ENCODE results near the gene GALNT1.

DNA sequence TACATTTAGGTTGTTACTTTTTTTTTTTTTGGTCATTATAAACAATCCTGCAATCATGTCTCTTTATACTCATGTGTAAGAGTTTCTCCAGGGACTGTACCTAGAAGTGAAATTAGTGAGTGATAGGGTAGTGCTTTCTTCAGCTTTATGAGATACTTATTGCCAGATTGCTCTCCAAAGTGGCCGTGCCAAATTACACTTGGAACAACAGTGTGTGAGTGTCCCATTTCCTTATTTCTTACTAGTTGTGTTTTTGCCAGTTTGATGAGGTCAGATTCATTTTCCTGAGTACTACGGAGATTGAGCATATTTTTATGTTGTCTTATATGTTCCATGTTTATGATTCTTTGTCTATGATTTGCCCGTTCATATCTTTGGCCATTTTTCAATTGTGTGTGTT lies 39.2 kb downstream of the GALNT1 start:
- TF ChIP-seq, protein P1, sequence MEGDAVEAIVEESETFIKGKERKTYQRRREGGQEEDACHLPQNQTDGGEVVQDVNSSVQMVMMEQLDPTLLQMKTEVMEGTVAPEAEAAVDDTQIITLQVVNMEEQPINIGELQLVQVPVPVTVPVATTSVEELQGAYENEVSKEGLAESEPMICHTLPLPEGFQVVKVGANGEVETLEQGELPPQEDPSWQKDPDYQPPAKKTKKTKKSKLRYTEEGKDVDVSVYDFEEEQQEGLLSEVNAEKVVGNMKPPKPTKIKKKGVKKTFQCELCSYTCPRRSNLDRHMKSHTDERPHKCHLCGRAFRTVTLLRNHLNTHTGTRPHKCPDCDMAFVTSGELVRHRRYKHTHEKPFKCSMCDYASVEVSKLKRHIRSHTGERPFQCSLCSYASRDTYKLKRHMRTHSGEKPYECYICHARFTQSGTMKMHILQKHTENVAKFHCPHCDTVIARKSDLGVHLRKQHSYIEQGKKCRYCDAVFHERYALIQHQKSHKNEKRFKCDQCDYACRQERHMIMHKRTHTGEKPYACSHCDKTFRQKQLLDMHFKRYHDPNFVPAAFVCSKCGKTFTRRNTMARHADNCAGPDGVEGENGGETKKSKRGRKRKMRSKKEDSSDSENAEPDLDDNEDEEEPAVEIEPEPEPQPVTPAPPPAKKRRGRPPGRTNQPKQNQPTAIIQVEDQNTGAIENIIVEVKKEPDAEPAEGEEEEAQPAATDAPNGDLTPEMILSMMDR (IDR thresholded peaks at IDR 0.05), result no peak
- no peak for TF ChIP-seq POLR2A (IDR thresholded peaks at IDR 0.05)
